GM12878 (cell line): ENCODE data around the gene KAT2B. TPM values are rescaled to one million over a fixed set of nuclear protein-coding genes. Genes with fewer than 3 reads are reported as not detected.

Experiments
- ATAC-seq: fragments of 200-7000 bp; cut with Tn5 transposase; 3 replicates; pipeline ENCODE4 v1.9.1; 2020; ENCODE audit warnings: mild to moderate bottlenecking, moderate library complexity
- BruUV-seq: library from RNA; stranded (reverse); fragments of 400-500 nt; replicated peaks from 2 replicates; lab custom pipeline; 2021; lab: Mats Ljungman, UMichigan
- CTCF ChIA-PET: fragments of 300-600 bp; sonication (Branson Sonifier 250); formaldehyde crosslinking; extraction: SDS; loops from one replicate; lab custom pipeline; 2021; ENCODE audit warnings: inconsistent platforms; lab: Yijun Ruan, JAX
- POLR2A ChIA-PET: fragments of 350-600 bp; formaldehyde crosslinking; extraction: SDS; loops from one replicate; lab custom pipeline; 2021; ENCODE audit warnings: inconsistent platforms; lab: Charles Lee
- RAD21 ChIA-PET: fragments of 300-600 bp; sonication (Branson Sonifier 250); formaldehyde crosslinking; loops from one replicate; lab custom pipeline; 2023; ENCODE audit warnings: antibody characterized with exemption; ENCODE audit not compliant: unreplicated experiment; lab: Charles Lee
- SMC1A ChIA-PET: fragments of 300-600 bp; sonication (Branson Sonifier 250); formaldehyde crosslinking; loops from one replicate; lab custom pipeline; 2023; ENCODE audit not compliant: unreplicated experiment, uncharacterized antibody; lab: Charles Lee
- DNase-seq: peaks from one replicate; pipeline ENCODE4 v3.0.0-alpha.2; 2011; ENCODE audit warnings: low read depth, low spot score
- FAIRE-seq: peaks from 3 replicates; lab custom pipeline; 2011; peaks lifted over from hg19 to GRCh38; lab: Jason Lieb, UNC
- H2AFZ ChIP-seq: 2 replicates; pipeline ENCODE4 v1.6.0; 2011; ENCODE audit warnings: low read depth, low read length, control low read depth; ENCODE audit not compliant: control insufficient read depth
- H3K27ac ChIP-seq: 2 replicates; pipeline ENCODE4 v1.5.1; 2011; ENCODE audit warnings: control low read depth; ENCODE audit not compliant: control insufficient read depth, insufficient read depth
- H3K27me3 ChIP-seq, 2 experiments: replicated peaks in 1 of 2; 2 replicates each; pipeline versions ENCODE4 v1.6.0 to v1.6.1; 2011; ENCODE audit warnings: low read length in 1 of 2; ENCODE audit not compliant: control insufficient read depth in 2 of 2, insufficient read depth in 2 of 2
- H3K36me3 ChIP-seq, 2 experiments: 2 replicates each; pipeline ENCODE4 v1.5.1; 2011; ENCODE audit warnings: low read length in 1 of 2; ENCODE audit not compliant: control insufficient read depth in 2 of 2, insufficient read depth in 2 of 2
- H3K4me1 ChIP-seq: 2 replicates; pipeline ENCODE4 v1.6.1; 2011; ENCODE audit warnings: mild to moderate bottlenecking, low read length, moderate library complexity, mixed read lengths; ENCODE audit not compliant: control insufficient read depth, insufficient read depth
- H3K4me2 ChIP-seq: 2 replicates; pipeline ENCODE4 v1.6.0; 2011; ENCODE audit warnings: control low read depth; ENCODE audit not compliant: control insufficient read depth, insufficient read depth
- H3K4me3 ChIP-seq: fragments of 200-600 bp; sonication (generic); 2 replicates; pipeline ENCODE4 v1.5.1; 2016
- H3K79me2 ChIP-seq: 2 replicates; pipeline ENCODE4 v1.6.0; 2011; ENCODE audit warnings: low read length; ENCODE audit not compliant: control insufficient read depth, insufficient read depth
- H3K9ac ChIP-seq: 2 replicates; pipeline ENCODE4 v1.8.0; 2011; ENCODE audit warnings: low read length, control low read depth, mixed read lengths; ENCODE audit not compliant: control insufficient read depth, insufficient read depth
- H3K9me3 ChIP-seq: replicated peaks from 3 replicates; pipeline ENCODE4 v1.5.1; 2011; ENCODE audit warnings: mild to moderate bottlenecking, low read length; ENCODE audit not compliant: control insufficient read depth, insufficient read depth
- H4K20me1 ChIP-seq: 2 replicates; pipeline ENCODE4 v1.6.0; 2011; ENCODE audit not compliant: control insufficient read depth, insufficient read depth
- BRCA1 ChIP-seq: IDR thresholded peaks from 2 replicates; pipeline ENCODE4 v1.6.1; 2011; ENCODE audit warnings: low read depth, low read length, improper control_type of control experiment
- CHD1 ChIP-seq: IDR thresholded peaks from 2 replicates; pipeline ENCODE4 v1.6.1; 2012; ENCODE audit warnings: low read depth, low read length, improper control_type of control experiment
- HDAC2 ChIP-seq: fragments of 200-600 bp; sonication (generic); IDR thresholded peaks from 2 replicates; pipeline ENCODE4 v1.6.1; 2017
- MYC ChIP-seq: IDR thresholded peaks from 2 replicates; pipeline ENCODE4 v1.6.1; 2011; ENCODE audit warnings: mild to moderate bottlenecking, low read length, moderate library complexity, inconsistent platforms; ENCODE audit not compliant: insufficient read depth, insufficient replicate concordance, insufficient read length, severe bottlenecking
- NFYB ChIP-seq: IDR thresholded peaks from 2 replicates; pipeline ENCODE4 v1.6.1; 2011; ENCODE audit warnings: low read depth, mild to moderate bottlenecking, low read length, improper control_type of control experiment, moderate library complexity; ENCODE audit not compliant: insufficient read depth
- PRDM15 ChIP-seq: fragments of 450-650 bp; formaldehyde crosslinking; IDR thresholded peaks from 2 replicates; pipeline ENCODE4 v1.4.0; 2020; ENCODE audit warnings: mild to moderate bottlenecking, moderate library complexity
- RAD21 ChIP-seq: IDR thresholded peaks from 2 replicates; pipeline ENCODE4 v1.6.1; 2011; ENCODE audit warnings: mild to moderate bottlenecking, low read depth, low read length, moderate library complexity; ENCODE audit not compliant: insufficient read depth
- RBBP5 ChIP-seq: fragments of 200-600 bp; sonication (generic); conservative IDR thresholded peaks from 2 replicates; pipeline ENCODE4 v1.6.1; 2016
- SP1 ChIP-seq: IDR thresholded peaks from one replicate; pipeline ENCODE4 v1.6.1; 2011; ENCODE audit warnings: low read depth, low read length
- STAT1 ChIP-seq: fragments of 450-650 bp; conservative IDR thresholded peaks from 2 replicates; pipeline ENCODE4 v1.6.1; 2014; ENCODE audit warnings: antibody characterized with exemption, mild to moderate bottlenecking
- TCF12 ChIP-seq: IDR thresholded peaks from 2 replicates; pipeline ENCODE4 v1.6.1; 2011; ENCODE audit warnings: low read depth, mild to moderate bottlenecking, low read length
- USF1 ChIP-seq: IDR thresholded peaks from 2 replicates; pipeline ENCODE4 v1.6.1; 2011; ENCODE audit warnings: borderline replicate concordance, low read depth, mild to moderate bottlenecking, moderate library complexity, mixed read lengths, low read length; ENCODE audit not compliant: insufficient read depth; ENCODE audit errors: extremely low read length
- ZNF384 ChIP-seq: IDR thresholded peaks from 2 replicates; pipeline ENCODE4 v1.6.1; 2012; ENCODE audit warnings: low read depth, mild to moderate bottlenecking, low read length, improper control_type of control experiment, borderline replicate concordance
- ZNF687 ChIP-seq: fragments of 450-650 bp; IDR thresholded peaks from 2 replicates; pipeline ENCODE4 v1.6.1; 2017; ENCODE audit warnings: mild to moderate bottlenecking, moderate library complexity
- ZSCAN29 ChIP-seq: fragments of 450-650 bp; IDR thresholded peaks from 2 replicates; pipeline ENCODE4 v1.6.1; 2017; ENCODE audit warnings: mild to moderate bottlenecking, moderate library complexity
- WGBS: methylation state at CpG from one replicate; pipeline ENCODE4 v1.1.6; 2016; ENCODE audit warnings: low lambda C conversion rate; ENCODE audit not compliant: insufficient replicate concordance, insufficient coverage; ENCODE audit errors: missing lambda C conversion rate; 5-methylcytosine and 5-hydroxymethylcytosine counted together
- in situ Hi-C: fragments of 300-500 bp; cut with MboI; formaldehyde crosslinking; loops from 9 replicates; pipeline ENCODE4 v1.14.3; 2018; ENCODE audit warnings: mixed read lengths
- intact Hi-C: fragments of 100-400 bp; cut with micrococcal nuclease; formaldehyde crosslinking; loops from one replicate; pipeline ENCODE4 v1.14.2; 2022; ENCODE audit not compliant: unreplicated experiment
- polyA plus RNA-seq, 11 experiments: library from polyadenylated mRNA; depleted of rRNA in 4 of 11; unstranded in 6 of 11; stranded (reverse) in 5 of 11; fragments of >200 nt; fragmentation: Nextera tagmentation in 4 of 11; fragmentation: Illumina TruSeq in 1 of 11; extraction: Ambion mirVana in 4 of 11; extraction: Trizol in 1 of 11; gene quantifications; 1 replicate in 1 of 11; 2 replicates in 10 of 11; pipeline versions ENCODE4 v1.2.1 to v1.2.3, GENCODE V29; 2011 to 2016; ENCODE audit warnings: inconsistent platforms in 2 of 11, missing spikeins in 2 of 11, low read depth in 1 of 11
- total RNA-seq, 4 experiments: library from RNA; depleted of rRNA in 3 of 4; stranded (reverse); fragments of >200 nt in 3 of 4; fragmentation: Illumina TruSeq in 1 of 4; extraction: Trizol in 1 of 4; gene quantifications; 2 replicates each; pipeline versions ENCODE4 v1.2.1 to v1.2.3, GENCODE V29; 2013 to 2021

The KAT2B gene
- total and polyA plus RNA-seq, 10 of the 15 experiments (the other 5 are each of a cell fraction or from before 2014, with no cell fraction given), result 2.9 to 15.2 (median 10.2) TPM

GRCh38 chr3:20051123-20051806, 11.0 kb downstream of the KAT2B start:
- ChIA-PET RAD21 (interaction anchor here (5.2 kb wide), 1 partner anchor 9 kb away, joined by 35 read pairs; the partner anchor contains the start of gene KAT2B), SMC1A (interaction anchor here (1.0 to 4.1 kb wide), 5 partner anchors 8 to 63 kb away, joined by 3 to 14 read pairs (median 5); partner anchors contain the start of gene KAT2B), POLR2A (interaction anchor here (0.5 to 1.7 kb wide), 3 partner anchors 9 to 231 kb away, joined by 3 to 6 read pairs (median 4); no protein-coding TSS in a partner anchor), CTCF (no interaction called here)
- Histone ChIP-seq H3K27me3 (no peaks in the 10 kb centered on the region), H3K4me3 (no peak overlapping the region), H3K4me2 (no peak overlapping the region), H2AFZ (no peak overlapping the region), H3K4me1 (peaks cover 37% of the 10 kb centered on the region), H3K36me3 (no peaks in the 10 kb centered on the region), H3K27ac (no peak overlapping the region), H3K9ac (no peak overlapping the region), H3K79me2 (no peaks in the 10 kb centered on the region; the same call in none of the 2 replicates), H4K20me1 (no peaks in the 10 kb centered on the region), H3K9me3 (no peaks in the 10 kb centered on the region)
- intact Hi-C loops (no loop called here), in situ Hi-C loops (no loop called here)
- no TSS peak for BruUV-seq
- ATAC-seq, result no peak
- 99% methylated on average over 4 of the region's 4 CpGs for WGBS
- DNase-seq, result no peak
- FAIRE-seq, result no peak
- TF ChIP-seq CHD1 (no peak), USF1 (no peak), HDAC2 (no peak), ZNF384 (no peak), STAT1 (no peak), RAD21 (no peak), TCF12 (no peak), PRDM15 (no peak), ZSCAN29 (no peak), RBBP5 (no peak), MYC (no peak), SP1 (no peak), NFYB (no peak), BRCA1 (no peak), ZNF687 (no peak)
